MCF 10A (cell line): ENCODE data around the gene DCAF4L1. TPM values are rescaled to one million over a fixed set of nuclear protein-coding genes. Genes with fewer than 3 reads are reported as not detected.

ENCODE experiments used
- Bru-seq: library from RNA; stranded (reverse); fragments of 400-500 nt; gene quantifications from one replicate; lab custom pipeline; 2021; lab: Mats Ljungman, UMichigan
- BruChase-seq, 2 experiments: library from RNA; stranded (reverse); fragments of 400-500 nt; gene quantifications; one replicate each; lab custom pipeline; 2021; lab: Mats Ljungman, UMichigan
- BruUV-seq: library from RNA; stranded (reverse); fragments of 400-500 nt; replicated peaks from 2 replicates; lab custom pipeline; 2021; lab: Mats Ljungman, UMichigan
- CTCF ChIA-PET: fragments of 300-600 bp; sonication (Branson Sonifier 250); formaldehyde crosslinking; extraction: SDS; loops from one replicate; lab custom pipeline; 2021; ENCODE audit warnings: antibody characterized with exemption, inconsistent platforms; lab: Yijun Ruan, JAX
- POLR2A ChIA-PET: fragments of 300-600, 350-650 bp; sonication (Branson Sonifier 250); formaldehyde crosslinking; extraction: SDS; loops from one replicate; lab custom pipeline; 2020; ENCODE audit warnings: antibody characterized with exemption, inconsistent platforms; lab: Yijun Ruan, JAX
- DNase-seq: peaks from one replicate; pipeline ENCODE4 v3.0.0-alpha.2; 2018; ENCODE audit not compliant: unreplicated experiment
- H3K27ac Mint-ChIP-seq: one replicate; pipeline ENCODE4 v1.8.0; 2022; ENCODE audit warnings: mild to moderate bottlenecking, low read depth, mixed read lengths; ENCODE audit not compliant: unreplicated experiment
- H3K27me3 Mint-ChIP-seq: one replicate; pipeline ENCODE4 v1.8.0; 2022; ENCODE audit warnings: mixed read lengths; ENCODE audit not compliant: insufficient read depth, unreplicated experiment
- H3K36me3 Mint-ChIP-seq: one replicate; pipeline ENCODE4 v1.8.0; 2022; ENCODE audit warnings: mild to moderate bottlenecking, moderate library complexity, mixed read lengths; ENCODE audit not compliant: insufficient read depth, unreplicated experiment
- H3K4me1 Mint-ChIP-seq: one replicate; pipeline ENCODE4 v1.8.0; 2022; ENCODE audit warnings: mixed read lengths; ENCODE audit not compliant: insufficient read depth, unreplicated experiment
- H3K4me3 Mint-ChIP-seq: one replicate; pipeline ENCODE4 v1.8.0; 2022; ENCODE audit warnings: mild to moderate bottlenecking, moderate library complexity, mixed read lengths; ENCODE audit not compliant: unreplicated experiment
- H3K9me3 Mint-ChIP-seq: one replicate; pipeline ENCODE4 v1.8.0; 2022; ENCODE audit warnings: mixed read lengths; ENCODE audit not compliant: unreplicated experiment
- CTCF ChIP-seq: fragments of 200-600 bp; IDR thresholded peaks from one replicate; pipeline ENCODE4 v1.8.0; 2022; ENCODE audit warnings: antibody characterized with exemption, mild to moderate bottlenecking; ENCODE audit not compliant: unreplicated experiment
- intact Hi-C: fragments of 100-400 bp; cut with micrococcal nuclease; formaldehyde crosslinking; loops from 2 replicates; pipeline ENCODE4 v1.14.1; 2022
- long read RNA-seq: library from polyadenylated mRNA; stranded (forward); transcript quantifications from one replicate; pipeline ENCODE4 v2.0.0, GENCODE V29; 2022
- total RNA-seq: library from RNA; stranded (reverse); gene quantifications from 2 replicates; pipeline ENCODE4 v1.2.3, GENCODE V29; 2022

The DCAF4L1 gene
- 0.72 and 0.81 TPM in 2 replicates for total RNA-seq
- Bru-seq, nascent RNA, result percentile 59 among the genes with signal in this experiment
- percentile 97 among the genes with signal in this experiment for BruChase-seq, experiment 1, labeled RNA remaining after a 6-hour chase
- percentile 96 among the genes with signal in this experiment for BruChase-seq, experiment 2, labeled RNA remaining after a 2-hour chase
- long read RNA-seq, result 0 reads

- intact Hi-C loops, result no loop called here
- no peaks in the 10 kb centered on the region for H3K9me3 Mint-ChIP-seq
- no peak within 1 kb of the TSS for H3K27ac Mint-ChIP-seq
- CTCF ChIA-PET, result no interaction called here
- no peak for TF ChIP-seq CTCF
- H3K4me1 Mint-ChIP-seq, result no peaks in the 10 kb centered on the region
- POLR2A ChIA-PET, result interaction anchor here (0.9 to 1.1 kb wide), 2 partner anchors 10 to 15 kb away, joined by 3 read pairs; no protein-coding TSS in a partner anchor
- BruUV-seq, result no TSS peak
- H3K4me3 Mint-ChIP-seq, result no peak within 1 kb of the TSS
- no peak for DNase-seq
- peaks cover 6% of the 10 kb centered on the region for H3K36me3 Mint-ChIP-seq
- H3K27me3 Mint-ChIP-seq, result no peaks in the 10 kb centered on the region
Measured at GRCh38 chr4:41981456-41981855, at the start of gene DCAF4L1. Gene DCAF4L1, plus strand, starts transcription at chr4:41981756. Its CDS starts 37 bp downstream, at chr4:41981793.

- no peaks in the 10 kb centered on the region for H3K9me3 Mint-ChIP-seq
- H3K27me3 Mint-ChIP-seq, result no peaks in the 10 kb centered on the region
- H3K36me3 Mint-ChIP-seq, result no peaks in the 10 kb centered on the region
- no peak overlapping the region for H3K27ac Mint-ChIP-seq
- H3K4me1 Mint-ChIP-seq, result peaks cover 14% of the 10 kb centered on the region
- no peak for TF ChIP-seq CTCF
- intact Hi-C loops, result no loop called here
- no TSS peak for BruUV-seq
- DNase-seq, result no peak
- ChIA-PET POLR2A (no interaction called here), CTCF (interaction anchor here (0.8 kb wide), 1 partner anchor 46 kb away, joined by 3 read pairs; no protein-coding TSS in a partner anchor)
- no peak overlapping the region for H3K4me3 Mint-ChIP-seq
Measured at GRCh38 chr4:41932988-41933387, 48.6 kb upstream of the DCAF4L1 start.

- intact Hi-C loops, result no loop called here
- peak; percentile 56 for DNase-seq
- peak overlapping the region; percentile 81 for H3K4me3 Mint-ChIP-seq
- TF ChIP-seq CTCF, result no peak
- POLR2A ChIA-PET, result interaction anchor here (0.5 to 8.0 kb wide), 15 partner anchors 11 to 634 kb away, joined by 3 to 98 read pairs (median 8); partner anchors contain the start of gene SLC30A9
- H3K27me3 Mint-ChIP-seq, result no peaks in the 10 kb centered on the region
- no TSS peak for BruUV-seq
- peaks cover 3% of the 10 kb centered on the region for H3K36me3 Mint-ChIP-seq
- no peaks in the 10 kb centered on the region for H3K9me3 Mint-ChIP-seq
- H3K4me1 Mint-ChIP-seq, result peaks cover 23% of the 10 kb centered on the region
- CTCF ChIA-PET, result no interaction called here
- H3K27ac Mint-ChIP-seq, result no peak overlapping the region
Measured at GRCh38 chr4:41933997-41934503, 47.5 kb upstream of the DCAF4L1 start.

GRCh38 chr4:41934514-41934900, 47.0 kb upstream of the DCAF4L1 start:
- POLR2A ChIA-PET, result interaction anchor here (0.5 to 8.0 kb wide), 29 partner anchors 9 to 713 kb away, joined by 3 to 98 read pairs (median 5); partner anchors contain the start of gene SLC30A9
- TF ChIP-seq CTCF, result no peak

More at GRCh38 chr4:41934514-41934900, 47.0 kb upstream of the DCAF4L1 start:
- no peaks in the 10 kb centered on the region for H3K27me3 Mint-ChIP-seq
- peaks cover 27% of the 10 kb centered on the region for H3K4me1 Mint-ChIP-seq
- intact Hi-C loops, result no loop called here
- BruUV-seq, result TSS peak; percentile 67
- no peaks in the 10 kb centered on the region for H3K9me3 Mint-ChIP-seq
- CTCF ChIA-PET, result interaction anchor here (0.7 to 0.8 kb wide), 2 partner anchors 10 to 388 kb away, joined by 3 read pairs; no protein-coding TSS in a partner anchor
- H3K27ac Mint-ChIP-seq, result no peak overlapping the region
- H3K4me3 Mint-ChIP-seq, result peak overlapping the region; percentile 81
- peaks cover 8% of the 10 kb centered on the region for H3K36me3 Mint-ChIP-seq
- DNase-seq, result peak; percentile 71
